Measurements from ENCODE around the gene CAPS2. TPM values are rescaled to one million over a fixed set of nuclear protein-coding genes. Genes with fewer than 3 reads are reported as not detected.
"Not testable (repeated sequence)": the region's sequence is repeated elsewhere in the genome, so short reads cannot be mapped to it uniquely, and the experiment has no call there.

The CAPS2 gene
- total RNA-seq (17.2 TPM), polyA plus RNA-seq (3.7 TPM)

GRCh38 chr12:75329918-75330826 lies at the start of gene CAPS2:
Gene CAPS2, minus strand, starts transcription at chr12:75330324. Its CDS starts 3,826 bp downstream, at chr12:75326498.
- Histone ChIP-seq H3K4me1 (ENCODE audit: insufficient read depth) (no peaks in the 10 kb centered on the region), H3K27ac (ENCODE audit: low read depth) (no peak within 1 kb of the TSS), H3K4me3 (ENCODE audit: low read depth, low read length) (peak within 1 kb of the TSS; percentile 35), H3K36me3 (ENCODE audit: insufficient read depth) (no peaks in the 10 kb centered on the region)
- 3% methylated on average over 40 of the region's 40 CpGs for WGBS
- DNase-seq (ENCODE audit: extremely low spot score) = peak; percentile 31

GRCh38 chr12:75378354-75378753 lies 48.2 kb upstream of the CAPS2 start:
- no peaks in the 10 kb centered on the region for H3K4me1 ChIP-seq (ENCODE audit: insufficient read depth)
- no peak for DNase-seq (ENCODE audit: extremely low spot score)
- no peak overlapping the region for H3K27ac ChIP-seq (ENCODE audit: low read depth)
- no peak overlapping the region for H3K4me3 ChIP-seq (ENCODE audit: low read depth, low read length)
- H3K36me3 ChIP-seq (ENCODE audit: insufficient read depth) = no peaks in the 10 kb centered on the region
- WGBS = 68% methylated on average over 1 of the region's 1 CpG

DNA sequence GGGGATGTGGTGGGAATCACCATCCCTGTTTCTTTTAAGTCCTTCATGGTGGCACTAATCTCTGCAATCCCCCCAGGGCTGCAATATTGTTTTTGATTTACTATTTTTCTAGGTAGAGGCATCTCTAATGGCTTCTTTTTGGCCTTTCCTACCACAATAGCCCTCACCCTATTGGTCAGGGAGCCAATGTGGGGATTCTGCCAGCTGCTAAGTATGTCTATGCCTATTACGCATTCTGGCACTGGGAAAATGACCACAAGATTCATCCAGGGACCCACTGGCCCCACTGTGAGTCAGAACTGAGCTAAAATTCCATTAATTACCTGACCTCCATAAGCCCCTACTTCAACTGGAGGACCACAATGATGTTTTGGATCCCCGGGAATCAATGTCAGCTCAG lies 44.8 kb upstream of the CAPS2 start:
- H3K4me1 ChIP-seq (ENCODE audit: insufficient read depth) = no peaks in the 10 kb centered on the region
- H3K27ac ChIP-seq (ENCODE audit: low read depth) = no peak overlapping the region
- H3K36me3 ChIP-seq (ENCODE audit: insufficient read depth) = no peaks in the 10 kb centered on the region
- 95% methylated on average over 2 of the region's 2 CpGs for WGBS
- no peak overlapping the region for H3K4me3 ChIP-seq (ENCODE audit: low read depth, low read length)
- DNase-seq (ENCODE audit: extremely low spot score) = no peak

DNA sequence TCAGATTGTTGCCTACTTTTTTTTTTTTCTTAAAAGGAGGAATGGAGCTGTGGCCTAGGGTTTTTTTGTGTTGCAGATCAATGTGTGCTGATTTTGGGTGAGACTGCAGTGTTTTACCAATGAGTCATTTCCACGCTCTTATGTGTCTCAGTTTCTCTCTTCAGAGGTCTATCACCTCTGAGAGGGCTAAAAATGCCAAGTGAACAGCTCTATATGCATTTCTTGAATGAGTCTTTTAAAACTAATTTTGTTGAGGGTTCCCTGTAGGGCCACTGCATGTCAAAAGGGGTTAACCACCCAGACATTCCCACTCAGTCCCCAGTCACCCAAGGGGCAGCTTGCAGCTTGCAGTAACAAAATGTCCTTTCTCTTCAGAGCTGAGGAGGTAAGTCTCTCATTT lies 36.5 kb upstream of the CAPS2 start:
- no peaks in the 10 kb centered on the region for H3K36me3 ChIP-seq (ENCODE audit: insufficient read depth)
- no peaks in the 10 kb centered on the region for H3K4me1 ChIP-seq (ENCODE audit: insufficient read depth)
- DNase-seq (ENCODE audit: extremely low spot score) = no peak
- no peak overlapping the region for H3K27ac ChIP-seq (ENCODE audit: low read depth)
- H3K4me3 ChIP-seq (ENCODE audit: low read depth, low read length) = no peak overlapping the region
- 95% methylated on average over 1 of the region's 1 CpG for WGBS

- no peak for DNase-seq (ENCODE audit: extremely low spot score)
- H3K4me1 ChIP-seq (ENCODE audit: insufficient read depth) = no peaks in the 10 kb centered on the region
- no peak overlapping the region for H3K27ac ChIP-seq (ENCODE audit: low read depth)
- no peak overlapping the region for H3K4me3 ChIP-seq (ENCODE audit: low read depth, low read length)
- H3K36me3 ChIP-seq (ENCODE audit: insufficient read depth) = no peaks in the 10 kb centered on the region
Observed at GRCh38 chr12:75364919-75365318, 34.8 kb upstream of the CAPS2 start.

DNA sequence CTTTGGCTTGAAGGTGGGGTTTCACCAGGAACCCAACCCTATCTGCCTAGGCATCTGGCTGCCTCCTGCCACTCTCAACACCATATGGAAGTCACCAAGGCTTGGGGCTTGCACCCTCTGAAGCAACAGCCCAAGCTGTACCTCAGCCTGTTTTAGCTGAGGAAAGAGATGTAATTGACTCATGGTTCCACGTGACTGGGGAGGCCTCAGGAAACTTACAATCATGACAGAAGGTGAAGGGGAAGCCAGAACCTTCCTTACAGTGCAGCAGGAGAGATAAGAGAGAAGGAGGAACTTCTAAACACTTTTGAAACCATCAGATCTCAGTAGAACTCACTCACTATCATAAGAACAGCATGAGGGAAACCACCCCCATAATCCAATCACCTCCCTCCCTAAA lies 31.3 kb upstream of the CAPS2 start:
- H3K36me3 ChIP-seq (ENCODE audit: insufficient read depth) = no peaks in the 10 kb centered on the region
- DNase-seq (ENCODE audit: extremely low spot score) = no peak
- no peak overlapping the region for H3K27ac ChIP-seq (ENCODE audit: low read depth)
- H3K4me3 ChIP-seq (ENCODE audit: low read depth, low read length) = no peak overlapping the region
- H3K4me1 ChIP-seq (ENCODE audit: insufficient read depth) = no peaks in the 10 kb centered on the region
- 47% methylated on average over 1 of the region's 1 CpG for WGBS

DNA sequence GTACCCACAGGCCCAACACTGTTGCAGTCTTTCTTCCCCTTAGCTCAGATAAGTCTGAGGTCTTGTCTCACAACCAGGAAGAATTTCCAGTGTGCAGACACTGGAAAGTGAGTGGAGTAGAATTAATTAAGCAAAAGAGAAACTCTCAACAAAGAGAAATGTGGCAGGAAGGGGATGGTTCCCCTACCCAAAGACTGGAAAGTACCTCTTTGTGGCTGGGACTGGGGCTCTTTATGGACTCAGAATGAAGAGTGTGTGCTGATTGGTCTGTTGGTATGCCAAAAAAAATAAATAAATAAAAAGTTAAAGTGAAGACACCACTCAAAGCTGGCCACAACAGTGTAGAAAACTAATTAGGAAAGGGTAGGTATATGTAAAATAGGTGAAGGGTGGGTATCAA lies 30.8 kb upstream of the CAPS2 start:
- H3K4me1 ChIP-seq (ENCODE audit: insufficient read depth) = no peaks in the 10 kb centered on the region
- DNase-seq (ENCODE audit: extremely low spot score) = no peak
- no peak overlapping the region for H3K4me3 ChIP-seq (ENCODE audit: low read depth, low read length)
- no peaks in the 10 kb centered on the region for H3K36me3 ChIP-seq (ENCODE audit: insufficient read depth)
- H3K27ac ChIP-seq (ENCODE audit: low read depth) = no peak overlapping the region

DNA sequence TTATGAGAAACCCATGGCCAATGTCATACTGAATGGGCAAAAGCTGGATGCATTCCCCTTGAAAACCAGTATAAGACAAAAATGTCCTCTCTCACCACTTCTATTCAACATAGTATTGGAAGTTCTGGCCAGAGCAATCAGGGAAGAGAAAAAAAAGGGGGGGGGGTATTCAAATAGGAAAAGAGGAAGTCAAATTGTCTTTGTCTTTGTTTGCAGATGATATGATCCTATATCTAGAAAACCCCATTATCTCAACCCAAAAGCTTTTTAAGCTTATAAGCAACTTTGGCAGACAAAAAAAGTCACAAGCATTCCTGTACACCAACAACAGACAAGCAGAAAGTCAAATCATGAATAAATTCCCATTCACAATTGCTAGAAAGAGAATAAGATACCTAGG lies 23.9 kb upstream of the CAPS2 start:
- Histone ChIP-seq H3K4me1 (ENCODE audit: insufficient read depth) (no peaks in the 10 kb centered on the region), H3K36me3 (ENCODE audit: insufficient read depth) (no peaks in the 10 kb centered on the region), H3K27ac (ENCODE audit: low read depth) (no peak overlapping the region), H3K4me3 (ENCODE audit: low read depth, low read length) (no peak overlapping the region)
- DNase-seq (ENCODE audit: extremely low spot score) = no peak

DNA sequence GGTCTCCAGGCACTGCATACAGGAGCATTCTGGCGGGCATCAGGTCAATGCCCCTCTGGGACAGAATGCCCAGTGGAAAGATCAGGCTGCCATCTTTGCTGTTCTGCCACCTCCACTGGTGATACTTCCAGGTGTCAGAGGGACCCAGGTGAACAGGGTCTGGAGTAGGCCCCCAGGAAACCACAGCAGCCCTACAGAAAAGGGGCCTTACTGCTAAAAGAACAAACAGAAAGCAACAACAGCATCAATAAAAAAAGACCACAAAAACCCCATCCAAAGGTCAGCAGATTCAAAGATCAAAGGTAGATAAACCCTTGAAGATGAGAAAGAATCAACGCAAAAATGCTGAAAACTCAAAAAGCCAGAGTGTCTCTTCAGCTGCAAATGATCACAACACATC lies 20.3 kb upstream of the CAPS2 start:
- Histone ChIP-seq H3K36me3 (ENCODE audit: insufficient read depth) (no peaks in the 10 kb centered on the region), H3K27ac (ENCODE audit: low read depth) (no peak overlapping the region), H3K4me3 (ENCODE audit: low read depth, low read length) (no peak overlapping the region), H3K4me1 (ENCODE audit: insufficient read depth) (no peaks in the 10 kb centered on the region)
- WGBS = 81% methylated on average over 2 of the region's 2 CpGs
- no peak for DNase-seq (ENCODE audit: extremely low spot score)

GRCh38 chr12:75349946-75350345 lies 19.8 kb upstream of the CAPS2 start:
- H3K27ac ChIP-seq (ENCODE audit: low read depth) = no peak overlapping the region
- no peak overlapping the region for H3K4me3 ChIP-seq (ENCODE audit: low read depth, low read length)
- WGBS = 87% methylated on average over 4 of the region's 4 CpGs
- H3K4me1 ChIP-seq (ENCODE audit: insufficient read depth) = no peaks in the 10 kb centered on the region
- no peak for DNase-seq (ENCODE audit: extremely low spot score)
- no peaks in the 10 kb centered on the region for H3K36me3 ChIP-seq (ENCODE audit: insufficient read depth)

- not testable (repeated sequence) for H3K4me3 ChIP-seq (ENCODE audit: low read depth, low read length); H3K27ac ChIP-seq (ENCODE audit: low read depth); H3K36me3 ChIP-seq (ENCODE audit: insufficient read depth); H3K4me1 ChIP-seq (ENCODE audit: insufficient read depth); DNase-seq (ENCODE audit: extremely low spot score)
- 93% methylated on average over 6 of the region's 6 CpGs for WGBS
Observed at GRCh38 chr12:75346215-75346614, 16.1 kb upstream of the CAPS2 start.

- 74% methylated on average over 2 of the region's 2 CpGs for whole genome bisulfite sequencing
- Histone ChIP-seq H3K27ac (ENCODE audit: low read depth) (no peak overlapping the region), H3K4me1 (ENCODE audit: insufficient read depth) (no peaks in the 10 kb centered on the region), H3K4me3 (ENCODE audit: low read depth, low read length) (no peak overlapping the region), H3K36me3 (ENCODE audit: insufficient read depth) (no peaks in the 10 kb centered on the region)
- no peak for DNase-seq (ENCODE audit: extremely low spot score)
Observed at GRCh38 chr12:75345531-75345930, 15.4 kb upstream of the CAPS2 start.

GRCh38 chr12:75341873-75342272 lies 11.7 kb upstream of the CAPS2 start:
- Histone ChIP-seq H3K4me1 (ENCODE audit: insufficient read depth) (no peaks in the 10 kb centered on the region), H3K27ac (ENCODE audit: low read depth) (no peak overlapping the region), H3K4me3 (ENCODE audit: low read depth, low read length) (no peak overlapping the region), H3K36me3 (ENCODE audit: insufficient read depth) (no peaks in the 10 kb centered on the region)
- no peak for DNase-seq (ENCODE audit: extremely low spot score)
- WGBS = 92% methylated on average over 5 of the region's 5 CpGs

GRCh38 chr12:75337905-75338304 lies 7.8 kb upstream of the CAPS2 start:
- no peaks in the 10 kb centered on the region for H3K36me3 ChIP-seq (ENCODE audit: insufficient read depth)
- DNase-seq (ENCODE audit: extremely low spot score) = no peak
- no peaks in the 10 kb centered on the region for H3K4me1 ChIP-seq (ENCODE audit: insufficient read depth)
- H3K4me3 ChIP-seq (ENCODE audit: low read depth, low read length) = no peak overlapping the region
- 90% methylated on average over 1 of the region's 1 CpG for WGBS
- no peak overlapping the region for H3K27ac ChIP-seq (ENCODE audit: low read depth)
